ENCODE data around the gene SLC13A4.
"Not testable (repeated sequence)": the region's sequence is repeated elsewhere in the genome, so short reads cannot be mapped to it uniquely, and the experiment has no call there.

Gene SLC13A4

GRCh38 chr7:135704074-135704473, 23.9 kb downstream of the SLC13A4 start:
- DNase-seq (ENCODE audit: low read depth, low spot score): peak; percentile 42

GRCh38 chr7:135697276-135698049, 30.5 kb downstream of the SLC13A4 start:
- DNase-seq (ENCODE audit: low read depth, low spot score): no peak
- no peaks in the 10 kb centered on the region for H3K27me3 ChIP-seq (ENCODE audit: insufficient read depth, insufficient read length)
- no peaks in the 10 kb centered on the region for H3K4me1 ChIP-seq (ENCODE audit: insufficient read depth, insufficient read length)
- H3K9ac ChIP-seq (ENCODE audit: insufficient read length, low read depth): no peak overlapping the region
- no peak overlapping the region for H3K4me3 ChIP-seq (ENCODE audit: insufficient read length, low read depth)
- no peaks in the 10 kb centered on the region for H3K36me3 ChIP-seq (ENCODE audit: insufficient read depth, insufficient read length, low read length)
- H3K9me3 ChIP-seq (ENCODE audit: insufficient read depth, low read length): no peaks in the 10 kb centered on the region
- no peak for TF ChIP-seq SUZ12 (IDR thresholded peaks at IDR 0.05; ENCODE audit: extremely low read depth, insufficient read depth, insufficient read length)
- no peak for TF ChIP-seq ZNF274 (IDR thresholded peaks at IDR 0.05; ENCODE audit: low read depth, low read length)
- no peak for TF ChIP-seq YY1 (IDR thresholded peaks at IDR 0.05; ENCODE audit: insufficient read depth, insufficient read length)

More at GRCh38 chr7:135704074-135704473, 23.9 kb downstream of the SLC13A4 start:
- Histone ChIP-seq H3K9ac (ENCODE audit: insufficient read length, low read depth) (no peak overlapping the region), H3K9me3 (ENCODE audit: insufficient read depth, low read length) (no peaks in the 10 kb centered on the region), H3K36me3 (ENCODE audit: insufficient read depth, insufficient read length, low read length) (no peaks in the 10 kb centered on the region), H3K27me3 (ENCODE audit: insufficient read depth, insufficient read length) (no peaks in the 10 kb centered on the region), H3K4me3 (ENCODE audit: insufficient read length, low read depth) (no peak overlapping the region), H3K4me1 (ENCODE audit: insufficient read depth, insufficient read length) (no peaks in the 10 kb centered on the region)
- TF ChIP-seq YY1 (IDR thresholded peaks at IDR 0.05; ENCODE audit: insufficient read depth, insufficient read length) (no peak), SUZ12 (IDR thresholded peaks at IDR 0.05; ENCODE audit: extremely low read depth, insufficient read depth, insufficient read length) (no peak), ZNF274 (IDR thresholded peaks at IDR 0.05; ENCODE audit: low read depth, low read length) (no peak)

GRCh38 chr7:135693558-135693957, 34.4 kb downstream of the SLC13A4 start:
- H3K4me3 ChIP-seq (ENCODE audit: insufficient read length, low read depth): no peak overlapping the region
- no peaks in the 10 kb centered on the region for H3K4me1 ChIP-seq (ENCODE audit: insufficient read depth, insufficient read length)
- no peaks in the 10 kb centered on the region for H3K27me3 ChIP-seq (ENCODE audit: insufficient read depth, insufficient read length)
- H3K9ac ChIP-seq (ENCODE audit: insufficient read length, low read depth): no peak overlapping the region
- no peaks in the 10 kb centered on the region for H3K36me3 ChIP-seq (ENCODE audit: insufficient read depth, insufficient read length, low read length)
- no peaks in the 10 kb centered on the region for H3K9me3 ChIP-seq (ENCODE audit: insufficient read depth, low read length)
- no peak for DNase-seq (ENCODE audit: low read depth, low spot score)
- TF ChIP-seq SUZ12 (IDR thresholded peaks at IDR 0.05; ENCODE audit: extremely low read depth, insufficient read depth, insufficient read length) (no peak), ZNF274 (IDR thresholded peaks at IDR 0.05; ENCODE audit: low read depth, low read length) (no peak), YY1 (IDR thresholded peaks at IDR 0.05; ENCODE audit: insufficient read depth, insufficient read length) (no peak)

GRCh38 chr7:135692606-135693005, 35.4 kb downstream of the SLC13A4 start:
- not testable (repeated sequence) for H3K36me3 ChIP-seq (ENCODE audit: insufficient read depth, insufficient read length, low read length); H3K27me3 ChIP-seq (ENCODE audit: insufficient read depth, insufficient read length); H3K9me3 ChIP-seq (ENCODE audit: insufficient read depth, low read length); H3K4me1 ChIP-seq (ENCODE audit: insufficient read depth, insufficient read length); DNase-seq (ENCODE audit: low read depth, low spot score); H3K4me3 ChIP-seq (ENCODE audit: insufficient read length, low read depth); H3K9ac ChIP-seq (ENCODE audit: insufficient read length, low read depth)

GRCh38 chr7:135692055-135692454, 35.9 kb downstream of the SLC13A4 start:
- no peak for TF ChIP-seq ZNF274 (IDR thresholded peaks at IDR 0.05; ENCODE audit: low read depth, low read length)
- TF ChIP-seq YY1 (IDR thresholded peaks at IDR 0.05; ENCODE audit: insufficient read depth, insufficient read length): no peak
- TF ChIP-seq SUZ12 (IDR thresholded peaks at IDR 0.05; ENCODE audit: extremely low read depth, insufficient read depth, insufficient read length): no peak
- Histone ChIP-seq H3K9ac (ENCODE audit: insufficient read length, low read depth) (no peak overlapping the region), H3K4me3 (ENCODE audit: insufficient read length, low read depth) (no peak overlapping the region), H3K9me3 (ENCODE audit: insufficient read depth, low read length) (no peaks in the 10 kb centered on the region), H3K4me1 (ENCODE audit: insufficient read depth, insufficient read length) (no peaks in the 10 kb centered on the region), H3K36me3 (ENCODE audit: insufficient read depth, insufficient read length, low read length) (no peaks in the 10 kb centered on the region), H3K27me3 (ENCODE audit: insufficient read depth, insufficient read length) (no peaks in the 10 kb centered on the region)
- DNase-seq (ENCODE audit: low read depth, low spot score): no peak

- DNase-seq (ENCODE audit: low read depth, low spot score): no peak
- Histone ChIP-seq H3K27me3 (ENCODE audit: insufficient read depth, insufficient read length) (no peaks in the 10 kb centered on the region), H3K4me3 (ENCODE audit: insufficient read length, low read depth) (no peak overlapping the region), H3K36me3 (ENCODE audit: insufficient read depth, insufficient read length, low read length) (no peaks in the 10 kb centered on the region), H3K9ac (ENCODE audit: insufficient read length, low read depth) (no peak overlapping the region), H3K4me1 (ENCODE audit: insufficient read depth, insufficient read length) (no peaks in the 10 kb centered on the region), H3K9me3 (ENCODE audit: insufficient read depth, low read length) (no peaks in the 10 kb centered on the region)
- TF ChIP-seq SUZ12 (IDR thresholded peaks at IDR 0.05; ENCODE audit: extremely low read depth, insufficient read depth, insufficient read length) (no peak), ZNF274 (IDR thresholded peaks at IDR 0.05; ENCODE audit: low read depth, low read length) (no peak), YY1 (IDR thresholded peaks at IDR 0.05; ENCODE audit: insufficient read depth, insufficient read length) (no peak)
Measured at GRCh38 chr7:135690566-135690965, 37.4 kb downstream of the SLC13A4 start.

- TF ChIP-seq YY1 (IDR thresholded peaks at IDR 0.05; ENCODE audit: insufficient read depth, insufficient read length): no peak
- no peak for TF ChIP-seq SUZ12 (IDR thresholded peaks at IDR 0.05; ENCODE audit: extremely low read depth, insufficient read depth, insufficient read length)
- no peak for TF ChIP-seq ZNF274 (IDR thresholded peaks at IDR 0.05; ENCODE audit: low read depth, low read length)
- H3K4me1 ChIP-seq (ENCODE audit: insufficient read depth, insufficient read length): no peaks in the 10 kb centered on the region
- no peaks in the 10 kb centered on the region for H3K9me3 ChIP-seq (ENCODE audit: insufficient read depth, low read length)
- H3K4me3 ChIP-seq (ENCODE audit: insufficient read length, low read depth): no peak overlapping the region
- no peak overlapping the region for H3K9ac ChIP-seq (ENCODE audit: insufficient read length, low read depth)
- peaks cover 4% of the 10 kb centered on the region for H3K36me3 ChIP-seq (ENCODE audit: insufficient read depth, insufficient read length, low read length)
- DNase-seq (ENCODE audit: low read depth, low spot score): no peak
- H3K27me3 ChIP-seq (ENCODE audit: insufficient read depth, insufficient read length): no peaks in the 10 kb centered on the region
Measured at GRCh38 chr7:135687466-135687865, 40.5 kb downstream of the SLC13A4 start.
